OCI-LY1 (cell line): Measurements from ENCODE around the gene CARD8.

ENCODE experiments used
- CTCF ChIP-seq: fragments of 200-600 bp; sonication (generic), shearing (Covaris generic); IDR thresholded peaks from 2 replicates; pipeline ENCODE4 v1.5.1; 2017; ENCODE audit warnings: mild to moderate bottlenecking, antibody characterized with exemption, low read length, moderate library complexity, mixed read lengths
- EZH2 ChIP-seq: fragments of 200-600 bp; sonication (generic), shearing (Covaris generic); IDR thresholded peaks from 2 replicates; pipeline ENCODE4 v1.8.0; 2017; ENCODE audit warnings: borderline replicate concordance, mixed run types, mild to moderate bottlenecking, antibody characterized with exemption, low read length, moderate library complexity, mixed read lengths

DNA sequence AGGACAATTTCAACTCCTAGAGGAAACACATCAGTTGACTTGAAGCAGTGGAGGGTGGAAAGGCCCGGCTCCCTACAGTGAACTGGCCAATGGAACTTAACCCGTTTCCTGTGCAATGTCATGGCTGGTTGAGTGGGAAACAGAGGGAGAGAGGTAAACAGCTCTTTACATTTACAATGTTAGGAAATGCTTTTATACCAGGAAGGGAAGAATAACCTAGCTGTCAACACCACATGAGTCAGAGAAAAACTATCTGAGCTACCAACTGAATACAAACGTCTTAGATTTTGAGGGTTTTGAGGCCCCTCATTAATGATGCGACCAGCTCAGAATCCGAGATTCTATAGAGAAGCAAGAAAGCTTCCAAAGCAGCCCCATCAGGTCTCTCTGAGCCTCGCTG lies 36.7 kb downstream of the CARD8 start:
- no peak for TF ChIP-seq CTCF
- TF ChIP-seq EZH2, result no peak
